Bone marrow (tissue), 2 donors: ENCODE data around the gene CD28.

Experiments
- DNase-seq, 2 donors: peaks; one replicate each; lab custom pipeline; 2025; lab: John Stamatoyannopoulos, UW

CD28 gene

DNA sequence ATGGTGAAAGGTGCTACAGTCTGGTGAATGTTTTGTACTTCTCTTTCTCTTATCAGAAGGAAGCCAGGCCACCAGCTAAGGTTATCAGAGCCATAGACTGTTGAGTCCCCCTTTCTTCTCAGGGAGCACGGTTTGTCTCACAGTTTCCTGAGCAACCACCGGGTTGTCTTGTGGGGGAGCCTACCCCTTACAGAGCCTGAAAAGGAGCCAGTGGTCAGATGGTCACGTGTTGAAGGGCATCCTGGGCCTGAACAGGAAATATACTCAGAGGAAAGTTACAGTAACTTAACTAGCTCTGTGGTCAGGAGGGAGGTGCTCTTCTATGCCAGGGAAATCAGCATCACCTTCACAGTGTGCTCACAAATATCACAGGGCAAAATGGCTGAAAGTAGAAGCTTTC is 11.6 kb downstream of the CD28 start:
- DNase-seq: no peak

DNA sequence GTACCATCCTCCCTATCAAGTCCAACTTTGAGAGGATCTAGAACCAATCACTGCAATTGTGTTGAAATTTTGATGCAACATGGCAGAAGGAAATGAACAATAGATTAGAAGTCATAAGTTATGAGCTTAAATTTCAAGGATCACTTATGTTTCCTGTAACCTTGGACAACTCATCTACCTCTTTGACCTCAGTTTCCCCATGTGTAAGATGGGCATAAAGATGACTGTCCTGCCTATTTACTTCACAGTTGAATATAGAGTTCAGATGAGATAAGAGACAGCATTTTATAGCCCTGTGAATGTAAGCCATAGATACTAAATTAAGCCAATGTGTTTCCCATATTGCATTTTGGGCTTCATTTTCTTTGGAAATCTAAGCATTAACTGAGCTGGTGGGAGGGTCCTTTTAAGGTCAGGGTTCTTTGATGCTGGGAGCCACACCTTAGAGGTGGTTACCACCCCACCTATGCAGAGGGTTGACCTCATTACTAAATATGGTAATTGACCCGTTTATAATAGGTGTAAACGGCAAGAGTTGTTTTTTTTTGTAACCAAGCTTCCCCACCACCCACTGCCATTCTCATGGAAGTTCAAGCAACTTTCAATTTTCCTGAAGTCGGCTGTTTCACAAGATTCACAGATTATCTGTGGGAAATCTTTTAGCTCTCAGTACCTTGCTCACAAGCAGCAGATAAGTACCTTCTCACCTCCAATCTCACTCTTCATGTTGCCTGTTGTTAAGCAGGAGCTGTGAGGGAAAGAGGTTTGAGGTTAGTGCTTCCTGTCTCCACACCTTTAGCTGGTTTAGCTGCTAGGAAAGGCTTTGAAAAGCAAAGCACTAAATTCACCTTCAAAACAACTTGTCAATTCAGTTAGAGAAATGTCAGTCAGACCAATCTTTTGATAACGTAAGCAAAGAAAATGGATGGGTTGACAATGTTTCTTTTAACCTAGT is 13.3 kb downstream of the CD28 start:
- no peak for DNase-seq

DNA sequence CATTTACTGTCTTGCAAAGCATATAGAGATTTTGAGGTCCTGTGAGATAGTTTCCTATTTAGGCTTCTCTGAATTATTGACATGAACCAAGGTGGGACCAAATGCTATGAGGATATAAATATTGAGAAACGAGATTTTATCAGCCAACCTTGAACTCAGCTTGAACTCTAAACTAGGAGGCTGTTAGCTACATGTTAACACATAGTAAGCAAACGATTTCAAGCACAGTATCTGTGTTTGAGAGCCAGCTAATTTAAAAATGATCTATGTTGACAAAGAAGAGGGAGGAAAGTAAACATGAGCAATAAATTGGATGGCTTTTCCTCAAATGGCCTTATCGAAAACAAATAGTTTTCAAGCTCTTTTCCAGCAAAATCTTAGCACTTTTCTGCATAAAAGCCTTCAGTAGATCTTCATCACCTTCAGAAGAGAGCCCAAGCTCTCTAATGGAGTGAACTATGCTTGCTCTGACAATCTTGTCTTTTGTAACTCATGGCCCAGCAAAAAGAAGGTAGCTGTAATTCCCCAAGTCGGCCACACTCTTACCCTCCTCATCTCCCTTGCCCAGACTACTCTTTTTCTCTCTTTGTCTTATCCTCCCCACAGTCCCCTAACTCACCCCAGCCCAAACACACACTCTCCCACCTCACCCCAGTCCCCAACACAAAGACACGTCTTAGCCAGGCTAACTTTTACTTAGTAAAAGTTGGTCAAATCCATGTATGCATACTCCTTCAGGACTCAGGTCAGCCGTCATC is 14.7 kb downstream of the CD28 start:
- DNase-seq: no peak

DNA sequence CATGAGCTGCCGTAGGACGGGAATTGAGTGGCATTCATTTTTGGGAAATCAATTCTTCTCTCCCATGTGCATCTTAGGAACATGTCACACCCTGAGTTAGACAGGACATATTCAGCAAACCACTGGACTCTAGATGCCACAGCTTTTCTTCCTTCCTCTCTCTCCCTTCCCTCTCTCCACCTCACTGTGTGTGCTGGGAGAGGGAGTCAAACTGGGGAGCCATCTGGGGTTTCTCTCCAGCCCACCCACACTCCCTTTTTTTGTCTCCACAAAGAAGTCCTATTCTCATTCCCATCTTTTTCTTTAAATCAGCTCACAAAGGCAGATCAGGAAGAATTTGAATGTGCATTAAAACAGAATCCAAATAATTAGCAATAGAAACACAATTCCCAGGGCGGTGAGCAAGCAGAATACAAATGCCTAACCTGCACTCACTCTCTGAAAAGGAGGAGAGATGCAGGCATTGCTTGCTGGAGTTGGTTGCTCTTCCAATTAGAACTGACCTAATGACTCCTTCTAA is 15.4 kb downstream of the CD28 start:
- DNase-seq: no peak

DNA sequence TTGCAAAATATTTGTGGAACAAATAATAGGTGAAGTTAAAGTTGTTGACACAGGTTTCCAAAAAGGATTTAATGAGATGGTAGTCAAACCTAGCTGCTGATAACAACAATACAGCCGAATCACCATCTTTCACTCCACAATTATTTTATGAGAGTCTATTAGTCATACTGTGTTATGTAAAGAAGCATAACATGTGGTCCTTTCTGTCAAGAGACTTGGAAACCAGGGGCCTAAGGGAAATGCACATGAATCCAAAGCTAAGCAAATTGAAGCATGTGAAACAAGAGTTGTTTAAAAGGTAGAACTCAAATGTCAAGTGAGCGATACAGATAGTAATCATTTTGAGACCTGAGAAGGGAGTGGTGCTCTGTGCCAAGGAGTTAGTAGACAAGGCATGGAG is 16.0 kb downstream of the CD28 start:
- DNase-seq: no peak

DNA sequence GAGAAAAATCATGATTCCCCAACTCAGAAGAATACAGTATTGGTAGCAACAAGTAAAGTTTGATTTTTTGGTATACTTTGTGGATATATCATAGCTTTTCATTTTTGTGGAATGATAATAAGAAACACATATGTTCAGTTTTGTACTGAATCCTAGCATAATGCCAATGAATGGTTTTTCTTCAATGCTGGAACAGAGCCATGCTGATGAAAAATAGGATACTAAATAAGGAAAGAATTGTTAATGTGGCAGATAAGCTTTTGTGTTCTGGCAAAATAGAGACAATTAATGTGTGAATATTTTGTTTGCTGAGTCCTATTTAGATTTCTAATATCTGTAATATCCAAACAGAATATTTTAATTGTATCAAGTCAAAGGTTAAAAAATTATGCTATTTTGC is 21.9 kb downstream of the CD28 start:
- no peak for DNase-seq

DNA sequence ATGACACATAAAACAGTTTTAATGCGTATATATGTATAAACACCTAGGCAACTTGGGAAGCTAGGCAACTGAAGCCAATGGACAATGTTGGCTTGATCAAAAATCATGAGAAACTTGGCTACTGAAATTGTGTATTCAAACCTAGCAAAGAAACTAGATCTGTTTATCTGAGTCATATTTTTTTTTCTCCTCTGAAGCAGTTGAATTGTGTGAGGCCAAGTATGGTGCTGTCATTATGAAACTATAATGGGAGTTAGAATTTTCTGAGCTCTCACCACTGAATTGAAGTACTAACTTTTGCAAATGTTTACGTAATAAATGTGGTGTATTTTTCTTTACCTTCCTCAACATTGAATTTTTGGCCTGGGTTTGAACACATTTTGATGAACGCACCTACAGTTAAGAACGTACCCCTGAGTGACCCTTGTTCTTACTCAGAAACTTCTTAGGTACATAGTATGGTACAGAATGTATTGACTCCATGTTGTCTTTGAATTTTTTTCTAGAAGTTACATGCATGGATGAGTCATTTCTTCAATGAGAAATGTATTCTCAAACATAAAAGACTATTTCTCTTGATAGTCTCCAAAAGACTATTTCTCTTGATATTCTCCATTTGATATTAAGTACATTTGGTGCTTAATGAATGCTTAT is 23.8 kb downstream of the CD28 start:
- DNase-seq: no peak

DNA sequence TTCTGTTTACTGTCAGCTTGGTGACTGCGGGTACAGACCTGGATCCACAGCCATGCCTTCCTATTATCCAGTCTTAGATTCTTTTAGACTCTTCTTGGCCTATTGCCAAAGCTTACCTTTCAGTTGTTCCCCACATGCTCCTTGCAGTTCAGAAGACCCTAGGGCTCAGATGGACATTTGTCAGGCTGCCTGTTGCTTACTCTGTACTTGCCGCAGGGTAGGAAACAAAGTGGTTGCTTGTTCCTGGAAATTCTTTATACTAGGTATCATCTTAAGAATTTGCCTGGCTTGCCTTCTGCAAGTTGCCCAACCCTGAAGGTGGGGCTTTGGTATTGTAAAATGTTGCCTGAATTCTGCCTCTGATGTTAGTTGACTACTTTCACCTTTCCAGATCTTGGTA is 24.4 kb downstream of the CD28 start:
- DNase-seq: no peak

DNA sequence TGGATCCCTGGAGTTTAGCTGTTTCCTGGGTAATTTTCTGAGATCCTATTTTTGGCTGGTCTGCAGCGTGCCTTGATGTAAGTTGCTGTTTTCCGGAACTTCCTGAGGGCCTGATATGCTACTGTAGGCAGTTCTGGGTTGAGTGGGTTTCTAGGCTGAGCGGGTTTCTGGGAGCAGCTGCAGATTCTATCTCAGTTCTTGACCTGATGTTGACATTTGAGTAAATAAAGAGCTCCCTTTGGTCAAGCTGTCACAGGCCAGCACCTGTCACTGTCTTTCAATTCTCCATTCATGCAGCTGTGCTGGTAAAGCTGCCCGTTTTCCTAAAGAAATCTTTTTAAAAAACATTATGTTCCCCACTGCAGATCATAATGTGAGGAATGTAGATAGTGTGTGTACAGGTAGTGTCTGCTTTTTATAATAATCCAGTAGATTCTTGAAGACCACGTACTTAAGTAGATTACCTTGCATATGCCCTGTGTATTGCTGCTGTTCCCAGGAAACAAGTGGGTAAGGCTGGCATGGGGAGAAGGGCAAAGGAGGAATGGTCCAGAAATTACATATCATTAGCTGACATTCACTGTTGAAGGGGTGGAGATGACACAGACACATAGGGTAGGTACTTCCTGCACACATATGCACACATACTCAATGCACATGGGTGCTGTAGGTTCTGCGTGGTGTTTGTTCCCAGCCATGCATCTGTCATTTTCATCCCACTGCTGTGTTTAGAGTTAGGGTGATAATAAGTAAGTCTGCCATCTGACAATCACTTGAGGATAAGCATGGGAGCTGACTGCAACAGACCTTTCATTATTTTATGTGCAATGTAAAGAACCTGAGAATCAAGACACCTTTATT is 25.9 kb downstream of the CD28 start:
- no peak for DNase-seq

DNA sequence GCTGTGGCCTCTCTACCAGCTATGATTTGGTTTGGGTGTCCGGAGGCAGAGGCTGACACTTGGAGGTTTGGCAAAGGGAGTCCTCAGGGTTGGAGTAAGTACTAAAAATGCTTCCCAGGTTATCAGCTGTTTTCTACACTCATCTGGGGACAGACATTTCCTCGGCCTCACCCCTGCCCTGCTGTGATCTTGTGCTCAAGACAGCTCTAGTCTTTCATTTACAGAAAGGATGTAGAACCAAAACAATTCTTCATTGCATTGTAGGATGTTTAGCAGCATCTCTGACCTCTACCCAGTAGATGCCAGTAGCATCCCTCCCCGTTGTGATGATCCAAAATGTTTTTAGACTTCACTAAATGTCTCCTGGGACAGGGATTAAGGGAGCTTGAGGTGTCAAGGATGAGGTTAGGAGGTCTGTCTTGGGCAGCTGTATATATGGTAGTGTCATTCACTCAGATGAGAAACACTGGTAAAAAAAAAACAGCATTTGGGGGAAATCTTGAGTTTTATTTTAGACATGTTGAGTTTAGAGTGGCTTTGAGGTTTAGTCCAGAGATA is 26.6 kb downstream of the CD28 start:
- DNase-seq: no peak

DNA sequence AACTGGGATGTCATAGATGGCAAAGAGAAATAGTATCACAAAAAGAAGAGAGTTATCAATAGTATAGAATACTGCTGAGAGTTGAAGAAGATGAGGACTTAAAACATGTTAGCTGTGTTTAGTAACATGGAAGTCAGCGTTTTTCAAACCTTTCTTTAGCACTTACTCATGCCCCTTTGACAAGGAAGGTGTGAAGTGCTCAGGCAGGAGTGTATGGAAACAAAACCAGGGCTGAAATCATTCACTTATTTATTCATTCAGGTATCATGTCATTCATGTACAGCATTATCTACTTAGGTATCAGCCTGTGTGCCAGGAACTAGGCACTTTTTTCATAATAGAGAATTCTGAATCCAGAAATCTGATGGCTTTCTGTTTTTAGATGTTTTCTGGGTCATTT is 27.2 kb downstream of the CD28 start:
- no peak for DNase-seq

DNA sequence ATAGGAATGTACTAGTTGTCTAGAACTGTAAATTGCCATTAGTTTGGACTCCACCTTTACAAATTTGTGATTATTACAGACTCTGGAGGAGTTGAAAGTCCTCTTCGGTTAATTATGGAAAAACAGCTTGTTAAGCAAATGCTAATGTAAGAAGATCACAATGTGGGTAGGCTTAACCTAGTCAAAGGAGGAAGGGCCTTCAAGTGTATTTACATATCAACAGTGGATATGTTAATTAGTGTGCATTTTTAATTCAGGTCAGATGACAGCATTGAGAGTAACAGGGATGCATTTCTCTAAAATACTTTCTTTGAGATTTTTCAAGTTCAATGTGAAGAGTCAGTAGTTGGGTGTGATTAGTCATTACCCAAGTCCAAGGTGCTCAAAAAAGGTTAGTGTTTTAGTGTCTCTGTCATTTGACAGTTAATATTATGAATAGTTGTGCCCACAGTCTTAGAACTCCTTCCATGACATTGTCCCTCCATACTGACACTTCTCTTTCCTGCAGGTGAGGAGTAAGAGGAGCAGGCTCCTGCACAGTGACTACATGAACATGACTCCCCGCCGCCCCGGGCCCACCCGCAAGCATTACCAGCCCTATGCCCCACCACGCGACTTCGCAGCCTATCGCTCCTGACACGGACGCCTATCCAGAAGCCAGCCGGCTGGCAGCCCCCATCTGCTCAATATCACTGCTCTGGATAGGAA is 28.0 kb downstream of the CD28 start:
- no peak for DNase-seq

DNA sequence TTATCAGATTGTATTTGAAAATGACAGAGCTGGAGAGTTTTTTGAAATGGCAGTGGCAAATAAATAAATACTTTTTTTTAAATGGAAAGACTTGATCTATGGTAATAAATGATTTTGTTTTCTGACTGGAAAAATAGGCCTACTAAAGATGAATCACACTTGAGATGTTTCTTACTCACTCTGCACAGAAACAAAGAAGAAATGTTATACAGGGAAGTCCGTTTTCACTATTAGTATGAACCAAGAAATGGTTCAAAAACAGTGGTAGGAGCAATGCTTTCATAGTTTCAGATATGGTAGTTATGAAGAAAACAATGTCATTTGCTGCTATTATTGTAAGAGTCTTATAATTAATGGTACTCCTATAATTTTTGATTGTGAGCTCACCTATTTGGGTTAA is 30.9 kb downstream of the CD28 start:
- DNase-seq: no peak

DNA sequence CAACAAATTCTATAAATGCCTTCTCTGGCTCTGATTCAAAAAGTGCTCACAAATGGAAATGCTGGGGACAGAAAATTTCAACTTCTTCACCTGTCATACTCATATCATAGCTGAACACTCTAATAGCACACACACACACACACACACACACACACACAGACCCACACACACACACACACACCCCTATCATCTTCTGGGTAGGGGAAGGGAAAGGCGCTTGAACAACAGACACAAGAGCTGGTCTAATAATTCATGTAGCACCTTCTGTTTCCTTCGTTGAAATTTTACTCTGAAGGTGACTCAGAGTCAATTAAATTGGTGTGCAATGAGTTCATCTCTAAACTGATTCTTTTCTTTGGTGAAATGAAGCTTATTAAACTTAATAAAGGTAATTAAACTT is 32.9 kb downstream of the CD28 start:
- DNase-seq: no peak

DNA sequence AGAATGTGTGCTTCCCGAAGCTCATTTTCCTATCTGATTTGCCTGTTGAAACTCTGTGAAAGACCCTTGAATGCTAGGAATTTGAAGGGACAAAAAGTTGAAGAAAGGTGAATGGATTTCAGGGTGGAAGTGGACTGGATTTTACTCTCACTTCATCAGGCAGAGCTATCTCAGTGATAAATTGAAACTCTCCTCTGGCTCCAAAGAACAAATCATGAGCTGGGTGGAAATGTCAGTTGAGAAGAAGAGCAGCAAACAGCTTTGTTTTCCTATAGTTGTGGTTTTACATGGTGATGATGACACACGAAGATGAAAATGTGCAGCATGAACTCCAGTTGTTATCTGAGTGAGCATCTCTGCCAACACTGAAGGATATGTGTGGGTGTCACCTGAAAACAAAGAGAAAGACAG is 34.4 kb downstream of the CD28 start:
- no peak for DNase-seq

DNA sequence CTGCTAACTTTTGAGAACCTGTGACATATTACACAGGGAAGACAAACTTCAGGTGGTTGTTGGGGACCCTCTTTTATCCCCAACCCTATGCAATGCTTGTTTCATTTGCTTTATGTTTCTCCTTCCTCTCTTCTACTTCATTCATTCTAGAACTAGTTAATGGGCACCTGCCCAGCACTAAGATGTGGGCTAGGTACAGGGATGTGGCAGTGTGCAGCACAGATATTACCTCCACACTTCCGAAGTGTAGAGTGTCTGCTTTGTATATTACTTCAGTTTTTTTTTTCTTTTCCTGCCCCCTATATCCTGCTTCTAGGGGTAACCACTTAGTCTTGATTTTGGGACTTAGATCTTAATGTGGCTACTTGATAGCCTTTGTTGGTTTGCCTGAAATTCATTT is 35.1 kb downstream of the CD28 start:
- no peak for DNase-seq

DNA sequence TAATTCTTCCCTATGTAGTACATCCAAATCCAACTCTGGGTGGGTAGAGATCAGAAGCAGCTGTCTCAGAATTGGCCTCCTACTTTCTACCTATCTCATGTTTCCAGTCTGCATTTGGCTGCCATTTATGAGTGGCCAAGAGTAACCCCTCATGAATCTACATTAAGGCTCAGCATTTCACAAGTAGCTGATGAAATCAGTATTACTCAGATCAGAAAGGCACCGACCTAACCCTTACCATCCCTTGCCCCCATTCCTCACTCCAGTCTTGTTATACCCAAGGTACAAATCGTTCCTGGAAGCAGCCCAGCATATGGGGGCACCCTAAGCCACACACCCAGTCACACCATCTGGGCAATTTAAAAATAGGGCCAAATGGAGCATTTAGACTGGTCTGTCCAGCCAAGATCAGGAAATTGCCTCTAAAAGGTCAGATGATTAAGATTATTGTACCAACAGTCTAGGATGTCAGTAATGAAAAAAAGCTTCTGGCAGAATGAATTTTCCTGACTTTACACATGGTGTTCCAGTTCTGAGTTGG is 37.1 kb downstream of the CD28 start:
- no peak for DNase-seq

DNA sequence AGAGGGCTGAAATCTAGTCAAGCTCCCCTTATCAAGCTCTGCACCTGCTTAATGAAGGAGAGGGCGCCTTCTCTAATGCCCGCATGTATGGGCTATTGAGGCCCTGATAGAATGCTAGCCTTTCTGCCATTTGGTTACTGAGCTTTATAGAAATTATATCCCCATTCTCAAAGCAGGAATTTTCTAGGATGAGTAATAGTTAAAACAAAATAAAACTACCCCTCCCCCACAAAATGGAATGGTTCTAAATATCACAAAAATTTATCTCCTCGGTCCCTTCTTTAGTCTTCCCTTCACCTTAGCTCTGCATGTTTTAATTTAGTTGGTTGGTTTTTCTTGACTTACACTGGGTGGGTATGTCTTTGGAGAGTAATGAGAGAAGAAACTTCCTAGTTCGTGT is 37.7 kb downstream of the CD28 start:
- no peak for DNase-seq

DNA sequence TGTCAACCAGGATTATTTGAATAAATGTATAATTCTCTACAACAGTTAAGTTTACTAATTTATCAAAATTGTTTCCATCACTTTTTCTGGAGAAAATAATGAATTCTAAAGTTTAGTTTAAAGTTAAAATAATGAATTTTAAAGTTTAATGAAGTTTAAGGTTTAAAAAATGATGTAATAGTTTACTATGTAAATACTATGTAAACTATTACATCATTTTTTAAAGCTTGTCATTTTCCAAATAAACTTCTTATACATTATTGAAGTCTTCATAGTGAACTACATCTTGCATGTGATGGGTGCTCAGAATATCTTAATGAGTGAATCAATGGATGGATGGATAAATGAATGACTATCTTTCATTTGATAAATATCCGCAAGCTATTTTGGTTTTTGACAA is 38.8 kb downstream of the CD28 start:
- DNase-seq: no peak
